HG03571 (cell line): ENCODE data around the gene CHST6.
"Not testable (repeated sequence)": the region's sequence is repeated elsewhere in the genome, so short reads cannot be mapped to it uniquely, and the experiment has no call there.

Source experiments
- ATAC-seq: cut with Tn5 transposase; IDR thresholded peaks from one replicate; pipeline ENCODE4 v1.9.1; 2021; ENCODE audit not compliant: unreplicated experiment

Gene CHST6

DNA sequence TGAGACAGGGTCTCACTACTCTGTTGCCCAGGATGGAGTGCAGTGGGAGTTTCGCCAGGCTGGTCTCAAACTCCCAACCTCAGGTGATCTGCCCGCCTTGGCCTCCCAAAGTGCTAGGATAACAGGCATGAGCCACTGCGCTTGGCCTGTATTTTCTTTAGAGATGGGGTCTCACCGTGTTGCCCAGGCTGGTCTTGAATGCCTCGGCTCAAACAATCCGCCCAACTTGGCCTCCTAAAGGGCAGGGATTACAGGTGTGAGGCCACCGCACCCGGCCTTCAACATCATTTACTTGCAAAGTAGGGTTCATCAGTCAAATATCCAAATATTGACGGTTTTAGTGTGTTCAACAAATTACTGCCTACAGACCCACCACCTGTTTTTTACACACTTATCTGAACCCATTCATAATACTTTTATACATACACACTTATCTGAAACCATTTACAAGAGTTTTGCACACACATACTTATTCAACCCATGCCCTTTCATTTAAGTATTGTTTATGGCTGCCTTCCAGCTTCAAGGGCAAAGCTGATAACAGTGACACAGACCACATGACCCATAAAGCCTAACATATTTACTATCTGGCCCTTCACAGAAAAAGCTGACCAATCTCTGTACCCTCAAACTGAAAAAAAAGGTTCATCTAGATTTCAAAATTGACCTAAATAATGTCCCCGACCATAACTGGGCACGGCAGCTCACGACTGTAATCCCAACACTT, 42.6 kb downstream of the CHST6 start:
- no peak for ATAC-seq

GRCh38 chr16:75446416-75446815, 48.8 kb downstream of the CHST6 start:
- ATAC-seq, result no peak

DNA sequence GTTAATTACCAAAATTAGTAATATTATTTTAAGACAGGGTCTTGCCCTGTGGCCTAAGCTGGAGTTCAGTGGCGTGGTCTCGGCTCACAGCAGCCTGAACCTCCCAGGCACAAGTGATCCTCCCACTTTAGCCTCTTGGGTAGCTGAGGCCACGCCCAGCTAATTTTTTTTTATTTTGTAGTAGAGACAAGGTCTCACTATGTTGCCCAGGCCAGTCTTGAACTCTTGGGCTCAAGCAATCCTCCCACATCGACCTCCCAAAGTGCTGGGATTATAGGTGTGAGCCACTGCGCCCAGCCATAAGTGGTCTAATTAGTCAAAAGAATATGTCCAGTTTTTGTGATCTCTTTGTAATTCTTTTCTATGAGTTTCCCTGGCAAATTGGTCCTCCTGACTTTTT, 49.9 kb downstream of the CHST6 start:
- no peak for ATAC-seq

DNA sequence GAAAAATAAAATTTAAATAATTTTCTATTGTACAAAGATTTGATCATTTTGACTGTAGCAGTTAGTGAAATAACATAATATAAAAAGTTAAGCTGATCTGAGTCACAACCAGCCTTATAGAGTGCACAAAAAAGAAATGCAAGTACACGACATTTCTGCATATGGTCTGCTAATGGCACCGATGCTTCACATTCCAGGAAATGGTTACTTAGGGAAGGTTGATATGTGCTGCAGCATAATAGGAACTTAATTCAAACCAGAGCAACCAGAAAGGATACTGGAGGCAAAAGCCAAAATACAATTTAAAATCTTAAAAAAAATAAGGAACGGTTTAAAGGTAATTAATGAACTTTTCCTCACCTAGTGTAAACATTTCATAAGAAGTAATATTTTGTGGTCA, 51.9 kb downstream of the CHST6 start:
- no peak for ATAC-seq

DNA sequence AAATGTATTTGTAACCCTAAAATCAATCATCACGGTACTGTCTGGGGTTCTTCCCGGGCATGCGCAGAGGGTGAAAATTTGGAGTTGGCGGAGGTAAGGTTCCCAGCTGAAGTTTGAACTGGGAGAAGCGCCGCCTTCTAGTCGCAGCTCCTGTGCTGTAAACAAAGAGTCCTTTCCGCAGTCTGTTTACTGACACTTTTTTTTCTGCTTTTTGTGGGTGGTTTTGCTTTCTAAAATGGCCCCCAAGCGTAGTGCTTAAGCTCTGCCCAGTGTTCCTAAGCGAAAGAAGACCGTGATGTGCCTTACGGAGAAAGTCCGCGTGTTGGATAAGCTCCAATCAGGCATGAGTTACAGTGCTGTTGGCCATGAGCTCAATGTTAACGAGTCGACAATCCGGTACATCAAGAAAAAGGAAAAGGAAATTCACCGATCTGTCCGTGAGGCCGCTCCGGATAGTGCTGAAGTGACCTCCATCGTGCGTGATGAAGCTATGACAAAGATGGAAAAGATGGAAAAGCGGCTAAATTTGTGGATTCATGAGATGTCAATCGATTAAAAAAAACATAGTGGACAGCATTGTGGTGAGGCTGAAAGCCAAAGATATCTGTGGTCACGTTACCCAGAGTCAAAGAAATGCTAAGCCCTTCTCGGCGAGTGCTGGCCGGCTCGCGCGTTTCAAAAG, 61.4 kb downstream of the CHST6 start:
- ATAC-seq, result peak; percentile 63

DNA sequence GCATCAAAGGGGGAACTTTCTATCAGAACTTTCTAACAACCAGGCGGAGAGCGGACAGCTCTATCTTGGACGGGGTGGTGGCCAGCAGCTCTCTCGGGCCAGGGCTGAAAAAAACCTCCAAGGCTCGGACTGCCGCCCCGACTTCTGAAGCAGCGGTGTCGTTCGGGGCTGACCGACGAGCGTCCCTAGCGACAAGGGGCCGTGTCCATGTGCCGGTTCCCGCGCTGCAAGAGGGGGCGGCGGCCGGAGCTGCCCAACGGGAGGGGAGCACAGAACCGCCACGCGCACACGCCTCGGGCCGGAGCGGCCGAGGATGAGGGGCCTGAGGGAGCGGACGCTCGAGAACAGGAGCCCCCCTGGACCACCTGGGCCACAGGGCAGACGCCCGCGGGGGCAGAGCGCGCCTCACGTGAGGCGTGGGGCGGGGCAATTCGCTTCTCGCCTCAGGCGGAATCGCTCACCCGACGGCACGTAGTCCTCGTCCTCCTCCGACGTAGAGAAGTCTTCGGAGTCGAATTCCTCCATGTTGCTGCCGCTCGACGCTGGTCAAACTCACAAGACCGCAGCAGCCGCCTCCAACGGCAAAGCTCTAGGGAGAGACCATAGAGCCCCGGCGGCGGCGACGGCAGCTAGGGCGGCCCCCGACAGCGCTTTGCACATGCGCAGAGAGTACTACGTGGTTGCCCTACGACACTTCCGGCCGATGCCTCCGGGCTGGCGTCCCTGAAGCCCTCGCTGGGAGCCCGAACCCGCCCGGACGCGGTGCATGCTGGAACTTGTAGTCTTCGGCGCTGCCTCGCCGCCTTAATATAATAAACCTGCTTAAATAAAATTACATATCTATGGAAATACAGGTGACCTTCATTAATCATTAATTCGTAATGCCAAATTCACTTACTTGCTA, 62.2 kb downstream of the CHST6 start, which contains the start of gene CFDP1:
TSS of gene CFDP1 (minus strand) at position 676 of the 904 bp plus-strand sequence. CDS start at position 525, 151 bp downstream.
- ATAC-seq, result peak; percentile 90

DNA sequence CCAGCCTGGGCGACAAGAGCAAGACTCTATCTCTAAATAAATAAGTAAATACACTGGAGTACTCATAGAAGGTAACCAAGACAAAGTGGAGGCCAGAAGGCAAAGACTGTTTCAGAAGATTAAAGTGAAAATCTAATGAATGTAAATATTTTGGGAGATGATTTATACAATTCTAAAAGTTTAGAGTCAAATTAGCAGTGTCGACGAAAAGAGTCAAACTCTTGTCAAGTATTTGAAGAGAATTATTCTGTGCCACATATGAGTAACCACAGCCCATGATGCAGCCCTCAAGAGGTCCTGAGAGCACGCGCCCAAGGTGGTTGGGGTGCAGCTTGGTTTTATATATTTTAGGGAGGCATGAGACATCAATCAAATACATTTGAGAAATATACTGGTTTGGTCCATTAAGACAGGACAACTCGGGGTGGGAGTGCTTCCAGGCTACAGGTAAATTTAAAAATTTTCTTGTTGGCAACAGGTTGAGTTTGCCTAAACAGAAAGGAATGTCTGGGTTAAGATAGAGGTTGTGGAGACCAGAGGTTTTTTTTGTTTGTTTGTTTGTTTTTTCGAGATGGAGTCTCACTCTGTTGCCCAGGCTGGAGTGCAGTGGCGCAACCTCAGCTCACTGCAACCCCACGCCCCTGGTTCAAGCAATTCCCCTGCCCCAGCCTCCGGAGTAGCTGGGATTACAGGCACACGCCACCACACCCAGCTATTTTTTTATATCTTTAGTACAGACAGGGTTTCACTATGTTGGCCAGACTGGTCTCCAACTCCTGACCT, 65.4 kb downstream of the CHST6 start:
- no peak for ATAC-seq

DNA sequence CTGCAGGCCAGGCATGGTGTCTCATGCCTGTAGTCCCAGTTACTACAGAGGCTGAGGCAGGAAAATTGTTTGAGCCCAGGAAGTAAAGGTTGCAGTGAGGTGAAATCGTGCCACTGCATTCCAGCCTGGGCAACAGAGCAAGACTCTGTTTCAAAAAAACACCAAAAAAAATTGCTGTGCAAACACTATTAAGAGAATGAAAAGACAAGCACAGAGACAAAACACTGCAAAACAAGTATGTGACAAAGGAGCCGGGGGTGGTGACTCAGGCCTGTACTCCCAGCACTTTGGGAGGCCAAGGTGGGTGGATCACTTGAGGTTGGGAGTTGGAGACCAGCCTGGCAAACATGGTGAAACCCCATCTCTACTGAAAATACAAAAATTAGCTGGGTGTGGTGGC, 68.7 kb downstream of the CHST6 start:
- not testable (repeated sequence) for ATAC-seq

DNA sequence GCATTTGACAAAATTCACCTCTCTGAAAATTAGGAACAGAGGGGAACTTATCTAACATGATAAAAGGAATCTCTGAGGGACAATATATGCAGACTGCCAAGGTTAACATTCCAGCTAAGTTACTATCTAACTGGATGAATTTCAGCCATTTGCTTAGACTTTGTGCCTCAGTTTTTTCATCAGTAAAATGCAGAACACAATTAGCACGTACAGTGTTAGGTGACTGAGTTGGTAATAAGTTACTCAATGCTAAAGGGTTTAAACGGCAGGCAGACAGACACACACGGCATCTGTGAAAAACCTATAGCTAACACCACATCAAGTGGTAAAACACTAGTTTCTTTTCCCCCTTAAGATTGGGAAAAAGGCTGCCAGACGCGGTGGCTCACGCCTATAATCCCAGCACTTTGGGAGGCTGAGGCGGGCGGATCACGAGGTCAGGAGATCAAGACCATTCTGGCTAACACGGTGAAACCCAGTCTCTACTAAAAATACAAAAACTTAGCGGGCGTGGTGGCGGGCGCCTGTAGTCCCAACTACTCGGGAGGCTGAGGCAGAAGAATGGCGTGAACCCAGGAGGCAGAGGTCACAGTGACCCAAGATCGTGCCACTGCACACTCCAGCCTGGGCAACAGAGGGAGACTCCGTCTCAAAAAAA, 71.0 kb downstream of the CHST6 start:
- ATAC-seq, result not testable (repeated sequence)

- ATAC-seq, result no peak
Observed at GRCh38 chr16:75423723-75424104, 71.5 kb downstream of the CHST6 start.
